Cardiac septum (tissue), 1 donor: ENCODE measurements around the gene CHST11. TPM values are rescaled to one million over a fixed set of nuclear protein-coding genes. Genes with fewer than 3 reads are reported as not detected.
A peak's percentile ranks its signal among the peaks of the same experiment; 100 is the strongest.
"Not testable (repeated sequence)": the region's sequence is repeated elsewhere in the genome, so short reads cannot be mapped to it uniquely, and the experiment has no call there.

Experiments
- DNase-seq: peaks from one replicate; pipeline ENCODE4 v3.0.0-alpha.2; 2020; ENCODE audit warnings: low spot score
- intact Hi-C: fragments of 100-400 bp; cut with DNase I; formaldehyde crosslinking; loops from one replicate; pipeline ENCODE4 v1.14.0; 2022
- total RNA-seq: library from RNA; stranded (reverse); fragmentation: NEBNext Ultra II Directional; extraction: Animal tissue kit (Norgen Biotek cat#: 25700); gene quantifications from one replicate; pipeline ENCODE4 v1.2.1, GENCODE V29; 2021
- donor health status: DM: no; HTN: no; CAD: no.

CHST11 gene
- total RNA-seq, 1 donor from 2014 or later, result 6.1 TPM

DNA sequence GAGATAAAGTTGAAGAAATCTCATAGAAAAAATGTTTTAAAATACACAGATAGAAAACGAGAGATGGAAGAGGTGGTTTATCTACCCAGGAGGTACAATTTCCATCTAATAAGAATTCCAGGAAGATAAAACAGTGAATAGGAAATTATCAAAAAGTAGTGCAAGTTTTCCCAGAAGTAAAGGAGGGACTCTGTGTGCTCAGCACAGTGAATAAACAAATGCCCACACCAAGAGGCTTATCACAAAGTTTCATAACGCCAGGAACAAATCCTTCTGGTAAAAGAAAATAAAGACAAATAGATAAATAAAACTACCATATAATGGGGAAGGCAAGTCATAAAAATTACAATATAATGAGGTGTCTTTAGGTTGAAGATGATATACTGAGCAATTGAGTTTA is 322.4 kb downstream of the CHST11 start:
- DNase-seq, result no peak
- intact Hi-C loops, result no loop called here

DNA sequence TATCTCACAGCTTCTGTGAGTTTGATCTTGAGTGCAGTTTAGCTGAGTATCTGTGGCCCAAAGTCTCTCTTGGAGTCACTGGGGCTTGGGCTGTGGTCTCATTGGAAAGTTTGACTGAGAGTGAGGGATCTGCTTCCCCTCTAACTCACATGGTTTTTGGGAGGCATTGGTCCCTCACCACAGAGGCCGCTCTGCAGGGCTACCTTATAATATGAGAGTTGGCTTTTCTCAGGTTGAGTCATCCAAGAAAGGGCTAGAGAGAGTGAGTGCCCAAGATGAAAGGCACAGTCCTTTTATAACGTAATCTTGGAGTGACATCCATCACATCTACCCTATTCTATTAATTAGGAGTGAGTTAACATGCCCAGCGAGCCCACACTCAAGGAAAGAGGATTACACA is 325.5 kb downstream of the CHST11 start:
- intact Hi-C loops, result no loop called here
- no peak for DNase-seq

DNA sequence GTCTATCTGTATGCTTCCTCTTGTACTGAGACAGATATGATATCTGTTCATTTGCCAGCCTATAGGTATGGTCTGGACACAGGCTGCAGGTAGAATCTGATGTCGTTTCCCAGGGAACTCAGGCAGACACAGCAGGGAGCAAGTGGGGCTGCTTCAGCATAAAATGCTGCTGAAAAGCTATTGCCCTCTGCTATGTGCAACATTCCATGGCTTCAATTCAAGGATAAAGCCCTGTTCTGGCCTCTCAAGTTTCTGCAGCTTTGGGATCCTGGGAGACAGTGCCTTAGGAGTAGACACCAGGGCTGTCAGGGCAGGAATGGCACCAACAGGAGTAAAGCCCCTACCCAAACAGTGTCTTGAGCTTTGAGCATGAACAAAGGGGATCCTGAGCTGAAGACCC is 327.8 kb downstream of the CHST11 start:
- no peak for DNase-seq
- intact Hi-C loops, result no loop called here

DNA sequence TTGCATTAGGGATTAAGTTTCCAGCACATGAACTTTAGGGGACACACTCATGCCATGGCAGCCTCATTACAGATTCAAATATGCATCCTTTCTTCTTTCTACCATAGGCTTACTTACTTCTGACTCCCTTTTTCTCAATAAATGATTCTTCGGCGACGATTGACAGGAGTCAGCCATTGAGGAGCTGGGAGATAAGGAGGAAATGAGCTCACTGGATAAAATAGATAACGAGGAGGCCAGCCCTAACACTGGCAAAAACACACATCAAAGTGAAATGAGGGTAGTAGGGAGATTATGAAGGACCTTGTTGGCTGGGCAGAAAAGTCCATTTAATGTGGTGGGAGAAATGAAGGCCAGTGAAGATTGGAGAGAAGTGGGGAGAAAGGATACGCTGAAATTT is 329.1 kb downstream of the CHST11 start:
- intact Hi-C loops, result no loop called here
- DNase-seq, result no peak

DNA sequence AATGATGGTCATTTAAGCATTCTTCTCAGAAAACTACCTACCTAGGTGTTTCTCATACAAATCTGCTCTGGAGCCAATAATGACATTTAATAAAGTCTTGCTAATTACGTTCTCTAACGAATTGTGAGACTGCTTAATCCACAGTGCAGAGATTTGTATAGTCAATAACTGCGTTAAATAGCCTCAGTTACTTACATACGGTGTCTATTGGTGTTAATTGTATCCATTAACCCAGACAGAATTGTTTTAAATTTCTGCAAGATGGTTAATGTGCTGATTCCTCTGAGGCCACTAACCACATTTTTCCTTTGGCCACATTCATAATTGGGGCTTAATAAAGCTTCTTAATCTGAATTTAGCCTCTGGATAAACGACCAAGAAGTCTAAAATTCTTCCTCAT is 329.6 kb downstream of the CHST11 start:
- no peak for DNase-seq
- intact Hi-C loops, result no loop called here

DNA sequence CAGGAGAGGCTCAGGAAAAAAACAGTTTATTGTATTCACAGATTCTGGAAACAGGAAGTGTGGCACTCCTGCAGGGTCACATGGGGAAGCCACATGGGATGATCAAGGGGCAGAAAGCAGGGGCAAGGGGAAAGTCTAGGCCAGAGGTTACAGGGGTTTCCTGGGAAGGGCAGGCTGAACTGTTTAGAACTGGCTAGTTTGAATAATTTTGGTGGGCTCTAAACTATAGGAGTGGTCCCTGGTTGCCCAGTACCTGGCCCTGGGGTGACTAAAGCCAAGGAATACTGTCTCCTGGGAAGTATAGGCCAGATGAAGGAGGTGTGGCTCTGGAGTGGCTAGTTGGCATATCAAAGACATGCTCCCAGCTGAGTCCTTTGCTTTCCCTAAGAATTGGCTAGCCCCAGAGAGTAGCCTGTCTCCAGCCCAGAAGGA is 332.1 kb downstream of the CHST11 start:
- intact Hi-C loops, result no loop called here

DNA sequence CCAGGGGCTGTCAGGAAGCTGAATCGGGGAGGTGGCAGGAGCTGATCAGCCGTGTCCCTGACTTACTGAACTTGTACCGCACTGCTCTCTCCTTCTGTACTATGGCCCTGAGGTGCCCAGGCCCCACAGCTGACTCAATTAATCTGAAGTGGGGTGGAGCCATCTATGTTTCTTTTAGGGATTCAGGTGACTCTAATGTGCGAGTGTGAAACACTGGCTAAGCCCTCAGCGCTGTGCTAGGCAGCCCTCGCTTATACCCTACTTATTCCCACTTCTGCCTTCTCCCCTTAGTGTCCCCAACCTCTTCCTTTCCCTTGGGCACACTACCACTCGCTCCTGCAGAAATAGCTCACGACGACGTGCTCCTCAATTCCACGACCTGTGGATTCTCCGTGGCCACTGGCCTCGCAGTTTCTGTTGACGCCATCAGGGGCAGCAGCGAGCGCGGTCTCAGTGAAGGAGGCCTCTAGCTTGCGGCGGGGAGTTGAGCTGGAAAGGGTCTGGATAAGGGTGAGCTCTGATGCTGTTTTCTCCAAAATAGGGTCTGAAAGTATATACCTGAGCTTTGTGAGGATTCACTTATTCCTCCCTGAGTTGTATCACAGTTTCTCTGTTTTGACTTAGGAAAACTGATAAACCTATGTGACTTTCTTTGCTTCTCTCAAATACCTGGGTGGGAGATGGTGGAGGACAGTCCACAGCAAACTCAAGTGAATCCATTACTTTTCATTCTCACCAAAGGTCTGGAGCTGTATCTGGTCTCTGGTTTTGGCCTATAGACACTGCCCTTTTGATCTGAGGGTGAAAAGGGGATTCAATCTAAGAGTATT is 333.8 kb downstream of the CHST11 start:
- intact Hi-C loops, result loop anchor here (10.0 kb wide), 1 partner anchor 64 kb away; no protein-coding TSS in a partner anchor
- DNase-seq, result peak; percentile 79

More for the DNA sequence above, 332.1 kb downstream of the CHST11 start:
- DNase-seq, result no peak

DNA sequence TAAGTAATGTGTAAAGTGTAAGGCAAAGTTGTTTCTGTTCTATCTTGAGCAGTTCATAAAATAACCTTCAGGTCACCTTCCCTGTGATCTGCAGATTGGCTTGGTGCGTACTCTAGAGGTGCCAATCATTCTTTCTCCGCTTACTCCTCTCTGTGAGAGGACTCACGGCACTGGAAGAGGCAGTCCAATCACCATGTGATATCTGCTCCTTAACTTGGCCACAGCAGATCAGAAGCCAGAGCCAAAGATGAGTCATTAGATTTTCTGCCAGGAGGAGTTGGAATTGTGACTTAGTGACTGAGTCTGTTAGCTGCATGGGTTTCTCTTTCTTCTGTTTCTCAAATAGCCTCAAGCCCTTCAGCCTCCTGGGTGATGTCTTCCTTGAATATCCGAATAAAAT is 335.8 kb downstream of the CHST11 start:
- no peak for DNase-seq
- intact Hi-C loops, result loop anchor here (10.0 kb wide), 1 partner anchor 62 kb away; no protein-coding TSS in a partner anchor

DNA sequence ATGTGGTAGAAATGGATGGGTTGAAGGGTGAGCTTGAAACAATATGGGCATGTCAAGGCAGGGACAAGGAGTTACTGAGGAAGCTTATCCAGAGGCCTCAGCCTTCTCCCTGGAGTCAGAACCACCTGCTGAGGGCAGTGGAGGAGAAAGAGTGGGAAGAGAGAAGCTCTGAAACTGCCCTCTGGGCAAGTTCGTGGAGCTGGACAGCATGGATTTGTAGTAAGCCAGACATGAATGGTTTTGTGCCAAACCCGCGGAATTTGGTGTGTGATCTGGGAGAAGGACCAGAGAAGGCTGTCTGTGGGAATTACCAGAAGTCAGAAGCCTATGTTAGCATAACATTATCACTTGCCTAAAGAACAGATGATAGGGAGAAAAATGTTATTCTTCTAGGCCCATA is 336.5 kb downstream of the CHST11 start:
- DNase-seq, result no peak
- intact Hi-C loops, result loop anchor here (10.0 kb wide), 1 partner anchor 62 kb away; no protein-coding TSS in a partner anchor

DNA sequence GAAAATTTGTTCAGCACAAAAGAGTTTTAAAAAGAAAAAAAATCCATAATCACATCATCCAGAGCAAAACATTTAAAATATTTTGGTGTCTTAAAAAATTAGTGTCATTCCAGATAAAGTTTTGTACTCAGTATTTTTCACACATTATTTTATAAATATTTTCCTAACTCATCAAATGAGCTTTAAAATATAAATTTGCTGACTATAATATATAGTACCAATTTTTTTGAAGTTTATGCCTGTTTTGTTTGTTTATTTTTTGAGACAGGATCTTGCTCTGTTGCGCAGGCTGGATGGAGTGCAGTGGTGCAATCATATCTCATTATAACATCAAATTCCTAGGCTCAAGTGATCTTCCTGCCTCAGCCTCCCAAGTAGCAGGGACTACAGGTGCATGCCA is 337.2 kb downstream of the CHST11 start:
- no peak for DNase-seq
- intact Hi-C loops, result loop anchor here (10.0 kb wide), 1 partner anchor 61 kb away; no protein-coding TSS in a partner anchor

DNA sequence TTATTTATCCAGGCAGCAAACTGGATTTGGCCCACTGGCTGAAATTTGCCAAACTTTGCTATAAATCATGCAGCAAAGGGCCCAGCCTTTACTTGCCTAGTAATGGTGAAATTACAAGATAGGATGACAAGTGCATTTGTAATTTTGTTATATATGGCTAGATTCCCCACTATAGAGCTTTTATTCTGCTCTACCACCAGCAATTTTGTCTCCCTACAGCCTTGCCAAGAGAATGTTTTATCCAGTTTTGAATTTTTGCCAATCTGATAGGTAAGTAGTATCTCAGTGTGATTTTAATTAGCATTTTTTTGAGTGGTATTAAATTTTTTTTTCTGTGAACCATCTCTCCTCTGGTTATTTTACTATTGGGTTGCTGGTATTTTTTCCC is 339.7 kb downstream of the CHST11 start:
- intact Hi-C loops, result loop anchor here (10.0 kb wide), 1 partner anchor 58 kb away; no protein-coding TSS in a partner anchor
- no peak for DNase-seq

DNA sequence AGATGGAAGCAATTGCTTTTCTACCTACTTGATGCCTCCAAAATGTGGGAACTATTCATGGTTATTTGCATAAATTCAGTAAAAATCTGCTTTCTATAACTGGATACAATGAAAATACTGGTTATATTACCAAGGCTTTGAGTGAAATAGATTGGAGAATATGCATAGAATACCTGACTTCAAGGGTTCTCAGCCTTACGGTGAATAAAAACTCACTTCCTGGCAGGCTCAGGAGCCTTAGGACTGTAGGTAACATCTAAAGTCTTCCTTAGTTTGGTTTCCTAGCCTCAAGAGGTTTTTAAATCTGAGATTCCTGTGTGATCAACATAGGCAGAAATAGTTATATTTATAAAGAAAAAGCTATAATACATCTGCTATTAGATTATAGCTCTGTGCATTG is 342.7 kb downstream of the CHST11 start:
- no peak for DNase-seq
- intact Hi-C loops, result loop anchor here (10.0 kb wide), 1 partner anchor 55 kb away; no protein-coding TSS in a partner anchor

DNA sequence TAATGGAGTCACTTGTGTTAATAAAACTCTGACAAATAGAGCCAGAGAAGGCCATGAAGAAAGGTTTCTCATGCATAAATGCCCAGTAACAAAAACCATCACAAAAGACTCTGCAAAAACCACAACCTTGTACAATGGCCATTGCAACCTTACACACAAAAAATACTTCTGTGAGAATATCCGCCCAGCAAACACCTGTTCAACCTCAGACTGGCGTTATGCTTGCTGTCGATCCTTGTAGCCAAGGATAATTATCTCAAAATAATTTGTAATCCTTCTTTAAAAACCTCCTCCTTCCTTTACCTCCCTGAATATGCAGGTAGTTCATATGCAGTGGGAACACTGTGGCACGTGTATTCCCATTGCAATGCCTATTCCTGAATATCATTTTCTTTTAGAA is 344.3 kb downstream of the CHST11 start:
- no peak for DNase-seq
- intact Hi-C loops, result no loop called here

DNA sequence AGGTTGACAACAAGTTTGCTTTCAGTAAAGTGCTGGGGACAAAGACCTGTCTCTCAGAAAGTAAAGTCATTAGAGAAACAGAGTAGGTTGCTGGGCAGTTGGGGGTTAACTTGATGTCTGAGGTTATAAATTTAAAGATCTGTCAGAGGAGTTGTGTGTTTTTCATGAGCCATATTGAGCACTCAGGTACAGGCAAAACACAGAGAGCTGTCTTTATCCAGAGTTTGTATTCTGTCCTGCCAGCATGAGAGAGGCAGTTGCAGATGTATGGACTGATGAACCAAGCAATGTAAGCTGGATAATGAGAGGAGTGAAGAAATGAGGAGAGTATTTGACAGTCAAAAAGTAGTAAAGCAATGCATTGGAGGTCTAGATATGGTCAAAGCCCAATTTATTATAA is 344.7 kb downstream of the CHST11 start:
- no peak for DNase-seq
- intact Hi-C loops, result no loop called here

DNA sequence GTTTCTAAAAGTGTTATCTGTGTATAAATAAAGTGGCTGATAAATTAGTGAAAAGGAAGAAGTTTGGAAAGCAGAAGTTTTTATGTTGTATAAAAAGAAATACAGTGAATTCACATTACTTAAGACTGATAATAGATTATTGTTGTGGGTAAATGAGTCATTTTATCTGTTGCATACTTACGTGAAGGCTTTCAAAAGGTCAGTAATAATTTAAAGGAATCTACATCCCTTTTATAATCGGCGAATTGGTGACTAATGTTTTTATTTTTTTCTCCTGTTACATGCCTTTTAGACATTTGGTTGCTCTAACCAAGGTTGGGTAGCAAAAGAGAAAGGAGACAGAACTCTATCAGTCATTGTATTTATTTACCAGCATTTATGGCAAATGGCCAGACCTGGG is 345.5 kb downstream of the CHST11 start:
- intact Hi-C loops, result no loop called here
- no peak for DNase-seq

DNA sequence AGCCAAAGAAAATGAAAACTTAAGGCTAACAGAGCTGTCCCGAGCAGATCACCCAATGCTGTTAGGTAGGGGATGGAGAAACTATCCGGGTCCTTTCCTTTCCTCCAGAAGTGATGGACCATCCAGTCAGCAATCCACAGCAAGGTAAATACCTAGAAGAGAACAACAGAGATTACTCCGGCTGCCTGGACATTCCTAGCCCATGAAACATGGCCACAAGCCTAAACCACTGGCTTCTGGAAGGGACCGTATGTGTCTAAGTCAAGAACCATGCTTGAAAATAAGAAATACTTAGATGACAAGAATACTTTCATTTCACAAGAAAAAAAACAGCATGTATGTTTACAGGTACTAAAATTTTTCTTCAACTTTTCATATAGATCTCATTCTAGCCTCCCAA is 348.4 kb downstream of the CHST11 start:
- DNase-seq, result no peak
- intact Hi-C loops, result no loop called here

DNA sequence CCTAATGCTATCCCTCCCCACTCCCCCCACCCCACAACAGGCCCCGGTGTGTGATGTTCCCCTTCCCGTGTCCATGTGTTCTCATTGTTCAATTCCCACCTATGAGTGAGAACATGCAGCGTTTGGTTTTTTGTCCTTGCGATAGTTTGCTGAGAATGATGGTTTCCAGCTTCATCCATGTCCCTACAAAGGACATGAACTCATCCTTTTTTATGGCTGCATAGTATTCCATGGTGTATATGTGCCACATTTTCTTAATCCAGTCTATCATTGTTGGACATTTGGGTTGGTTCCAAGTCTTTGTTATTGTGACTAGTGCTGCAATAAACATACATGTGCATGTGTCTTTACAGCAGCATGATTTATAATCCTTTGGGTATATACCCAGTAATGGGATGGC is 349.4 kb downstream of the CHST11 start:
- DNase-seq, intact Hi-C loops: not testable (repeated sequence)

DNA sequence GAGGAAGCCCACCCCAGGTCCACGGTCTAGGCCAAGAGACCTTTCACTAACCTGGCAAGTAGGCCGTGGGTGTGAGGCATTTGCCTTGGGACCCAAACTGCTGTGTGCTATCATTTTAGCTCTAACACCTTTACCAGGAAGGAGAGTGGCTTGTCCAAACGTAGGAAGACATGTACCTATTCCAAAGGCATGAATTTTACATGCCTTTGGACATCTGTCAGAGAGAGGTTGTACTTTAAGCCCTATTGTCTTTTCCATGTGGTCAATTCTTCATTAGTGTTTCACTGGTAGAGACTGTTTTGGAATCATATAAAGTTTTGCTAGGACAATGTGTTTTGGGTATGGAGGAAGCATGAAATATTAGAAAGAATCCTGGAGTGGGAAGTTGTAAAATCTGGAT is 352.5 kb downstream of the CHST11 start:
- DNase-seq, result no peak
- intact Hi-C loops, result no loop called here

DNA sequence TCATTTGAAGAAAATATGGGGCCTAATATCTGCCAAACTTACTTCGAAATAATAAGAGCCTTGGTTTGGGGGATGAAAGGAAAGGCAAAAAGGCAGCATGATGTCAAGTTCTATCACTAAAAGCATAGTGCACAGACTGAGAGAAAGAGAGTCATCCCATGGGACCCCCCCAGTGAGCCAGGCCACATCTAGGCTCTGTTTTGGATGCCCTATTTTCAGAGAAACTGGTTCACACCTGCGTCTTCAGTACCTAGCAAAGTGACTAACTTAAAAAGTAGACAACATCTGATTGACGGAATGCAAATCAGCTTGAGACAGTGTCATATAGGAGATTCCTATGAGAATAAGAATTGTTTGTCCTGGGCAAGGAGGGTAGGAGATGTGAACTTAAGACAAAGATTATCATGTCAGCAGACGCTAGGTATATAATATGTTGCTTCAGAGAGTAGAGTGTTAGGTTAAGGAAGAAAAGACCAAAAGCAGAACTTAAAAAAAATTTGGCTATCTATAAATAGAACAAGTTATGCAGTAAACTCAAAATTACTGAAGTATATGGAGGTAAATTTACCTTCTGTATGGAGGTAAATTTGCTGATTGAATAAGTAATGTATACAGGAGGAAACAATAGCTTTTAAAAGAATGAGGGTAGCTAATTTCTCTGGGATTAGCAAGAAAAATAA is 353.1 kb downstream of the CHST11 start:
- intact Hi-C loops, result no loop called here
- no peak for DNase-seq
